Stimulated activated naive CD8-positive, alpha-beta T cell treated with anti-CD3 and anti-CD28 coated beads, Interleukin-15, Interleukin-2, amounts not matched to agents 100 U/mL and 50 U/mL, for 24 hours (primary cell): Measurements from ENCODE around the gene MBIP.
"Not testable (repeated sequence)": the region's sequence is repeated elsewhere in the genome, so short reads cannot be mapped to it uniquely, and the experiment has no call there.

Source experiments
- ATAC-seq: fragments of 150-1000 bp; cut with Tn5 transposase; one replicate; pipeline ENCODE4 v1.10.0; 2021
- DNase-seq: peaks from one replicate; pipeline ENCODE4 v3.0.0; 2021

MBIP gene, protein sequence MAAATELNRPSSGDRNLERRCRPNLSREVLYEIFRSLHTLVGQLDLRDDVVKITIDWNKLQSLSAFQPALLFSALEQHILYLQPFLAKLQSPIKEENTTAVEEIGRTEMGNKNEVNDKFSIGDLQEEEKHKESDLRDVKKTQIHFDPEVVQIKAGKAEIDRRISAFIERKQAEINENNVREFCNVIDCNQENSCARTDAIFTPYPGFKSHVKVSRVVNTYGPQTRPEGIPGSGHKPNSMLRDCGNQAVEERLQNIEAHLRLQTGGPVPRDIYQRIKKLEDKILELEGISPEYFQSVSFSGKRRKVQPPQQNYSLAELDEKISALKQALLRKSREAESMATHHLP

DNA sequence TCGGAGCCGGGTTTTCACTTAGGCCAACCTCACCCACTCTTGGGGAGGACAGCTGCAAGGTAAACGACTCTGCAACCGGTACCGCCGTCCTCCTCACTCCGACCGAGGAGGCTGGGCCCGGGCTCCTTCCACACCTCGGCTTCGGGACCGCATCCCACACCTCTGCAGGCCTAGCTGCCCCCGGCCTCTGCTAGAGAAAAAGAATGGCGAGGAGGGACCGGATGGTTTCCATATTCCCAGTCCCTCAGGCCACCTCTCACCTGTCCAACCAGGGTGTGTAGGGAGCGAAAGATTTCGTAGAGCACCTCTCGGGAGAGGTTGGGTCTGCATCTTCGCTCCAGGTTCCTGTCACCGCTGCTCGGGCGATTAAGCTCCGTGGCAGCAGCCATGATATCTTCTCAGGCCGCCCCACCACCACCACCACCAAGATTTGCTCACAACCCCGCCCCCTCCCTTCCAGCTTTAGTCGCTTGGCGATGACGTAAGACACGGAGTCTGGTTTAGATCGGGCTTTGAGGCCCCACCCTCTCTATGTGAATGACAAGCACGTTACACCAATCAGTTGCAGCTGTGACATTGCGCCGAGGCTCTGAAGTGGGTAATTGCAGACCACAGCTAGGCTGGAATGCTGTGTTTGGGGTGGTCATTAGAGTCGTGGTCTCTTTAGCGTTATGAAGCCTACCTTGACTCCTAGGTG, at the start of gene MBIP:
Gene MBIP, minus strand, starts transcription at position 438 of the 697 bp plus-strand sequence. Its CDS starts 49 bp downstream, at position 389.
- DNase-seq (peak; percentile 90), ATAC-seq (peak; percentile 95)

DNA sequence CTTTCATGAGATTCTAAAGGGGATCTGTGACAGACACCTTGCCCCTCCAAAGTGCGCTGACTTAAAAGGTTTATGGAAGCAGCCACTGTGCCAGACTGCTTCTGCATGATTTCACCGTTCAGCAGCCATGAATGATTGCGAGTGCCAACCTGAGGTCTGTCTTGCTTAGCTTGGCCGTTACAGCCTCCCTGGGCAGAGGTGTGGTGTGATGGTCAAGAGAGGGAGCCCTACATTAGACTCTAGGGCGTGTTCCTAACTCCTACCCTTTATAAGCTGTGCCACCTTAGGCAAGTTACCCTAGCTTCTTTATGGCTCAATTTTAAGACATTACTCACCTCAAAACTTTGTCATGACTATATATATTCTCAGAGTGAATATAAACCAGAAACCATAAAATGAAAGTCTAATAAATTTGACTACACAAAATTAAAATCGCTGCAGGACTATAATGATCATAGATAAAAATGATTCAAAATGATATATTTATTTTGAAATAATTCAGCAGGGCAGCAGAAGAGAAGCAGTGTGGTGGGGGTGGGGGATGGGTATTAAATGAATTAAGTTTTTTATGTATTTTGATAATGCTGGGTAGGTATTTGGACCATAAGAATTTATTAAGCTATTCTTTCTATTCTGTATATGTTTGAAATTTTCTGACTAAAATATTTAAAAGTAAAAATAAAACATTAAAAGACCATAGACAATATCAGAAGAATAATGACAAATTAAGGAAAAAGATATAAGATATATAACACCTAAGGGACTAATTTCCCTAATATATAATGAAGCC, 47.7 kb upstream of the MBIP start:
- DNase-seq (no peak), ATAC-seq (no peak)

DNA sequence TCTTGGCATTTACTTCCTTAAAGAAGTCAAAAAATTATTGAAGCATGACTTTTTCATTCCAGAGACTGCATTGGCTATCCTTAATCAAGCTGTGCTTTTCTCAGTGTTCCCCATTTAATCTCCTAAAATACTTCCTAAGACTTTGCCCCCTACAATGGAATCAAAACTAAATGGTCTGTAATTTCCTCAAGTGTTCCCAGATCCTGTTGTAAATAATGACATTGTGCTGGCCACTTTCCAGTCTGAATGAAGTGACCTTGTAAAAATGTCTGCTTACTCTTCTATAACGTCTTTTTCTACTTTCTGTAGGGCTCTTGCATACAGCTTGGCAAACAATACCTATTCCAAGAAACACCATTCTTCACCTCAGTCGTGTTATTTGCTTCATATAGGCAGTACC, 45.3 kb upstream of the MBIP start:
- ATAC-seq (no peak), DNase-seq (no peak)

DNA sequence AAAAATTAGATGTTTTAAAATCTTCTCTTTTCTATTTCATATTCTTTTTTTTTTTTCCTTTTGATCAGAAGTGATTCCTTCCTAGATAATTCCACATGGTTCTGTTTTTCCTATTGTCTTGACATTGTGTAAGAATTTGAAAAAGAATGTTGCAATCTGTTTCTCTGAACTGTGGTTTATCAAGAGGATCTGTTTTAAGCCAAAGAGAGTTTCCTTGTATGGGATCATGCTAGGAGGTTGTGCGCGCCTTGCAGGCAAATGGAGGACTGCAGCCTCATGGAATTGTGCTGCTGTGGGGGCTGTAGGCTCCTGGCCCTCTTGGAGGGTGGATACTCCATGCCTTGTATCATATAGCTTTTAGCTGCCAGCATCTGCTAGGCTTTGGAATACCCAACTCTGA, 43.3 kb upstream of the MBIP start:
- DNase-seq (no peak), ATAC-seq (no peak)

DNA sequence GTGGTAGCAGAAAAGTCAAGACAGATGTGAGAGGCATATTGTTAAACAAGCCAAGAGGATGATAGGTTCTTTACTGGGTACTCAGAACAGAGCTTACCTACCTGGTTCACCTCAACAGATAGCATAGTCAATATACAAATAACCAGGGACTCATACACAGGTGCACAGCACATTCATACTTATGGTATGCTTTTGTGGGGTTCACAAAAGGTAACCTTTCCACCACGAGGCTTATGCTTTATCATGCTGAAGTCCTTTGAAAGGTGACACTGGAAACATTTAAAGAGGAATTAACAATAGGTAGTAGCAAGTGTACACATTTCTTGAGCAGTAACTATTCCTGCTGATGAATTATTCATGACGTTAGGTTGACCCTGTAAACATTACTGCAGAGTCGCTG, 42.2 kb upstream of the MBIP start:
- no peak for ATAC-seq
- no peak for DNase-seq

DNA sequence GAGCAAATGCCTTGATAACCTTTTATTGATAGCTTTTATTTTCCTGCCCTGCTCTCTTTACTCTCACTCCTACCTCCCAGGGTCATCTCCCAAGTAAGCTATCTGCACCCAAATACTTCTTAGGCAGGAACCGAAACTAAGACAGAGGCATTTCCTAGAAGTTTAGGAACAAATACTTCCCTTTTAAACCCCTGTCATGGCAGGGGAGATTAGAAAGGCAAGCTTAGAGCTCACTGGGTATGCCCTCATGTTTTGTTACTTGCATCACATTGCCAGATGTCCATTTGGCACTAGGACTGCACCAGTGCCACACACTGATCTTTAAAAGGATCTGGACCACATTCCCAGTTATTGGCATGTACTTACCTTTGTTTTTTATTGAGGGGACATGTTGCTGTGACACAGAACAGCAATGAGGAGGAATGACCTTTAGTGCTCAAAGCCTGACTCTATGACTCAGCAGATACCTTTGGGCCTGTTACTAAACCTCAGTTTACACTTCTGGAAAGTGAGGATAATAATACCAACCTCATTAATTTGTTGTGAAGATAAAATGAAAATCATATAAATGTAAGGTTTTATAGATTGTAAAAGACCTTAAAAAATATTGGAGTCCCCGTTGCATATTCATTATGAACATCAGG, 40.9 kb upstream of the MBIP start:
- ATAC-seq = no peak
- no peak for DNase-seq

DNA sequence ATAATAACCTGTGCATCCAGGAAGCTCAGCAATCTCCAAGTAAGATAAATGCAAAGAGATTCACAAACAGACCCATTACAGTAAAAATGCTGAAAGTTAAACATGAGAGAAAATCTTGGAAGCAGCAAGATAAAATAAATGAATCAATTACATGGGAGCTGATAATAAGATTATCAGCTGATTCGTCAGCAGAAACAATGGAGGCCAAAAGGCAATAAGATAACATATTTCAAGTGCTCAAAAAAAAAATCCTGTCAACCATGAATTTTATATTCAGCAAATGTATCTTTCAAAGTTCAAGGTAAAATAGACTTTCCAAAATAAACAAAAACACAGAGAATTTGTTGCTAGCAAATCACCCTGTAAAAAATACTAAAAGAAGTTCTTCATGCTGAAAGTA, 36.4 kb upstream of the MBIP start:
- DNase-seq (no peak), ATAC-seq (no peak)

DNA sequence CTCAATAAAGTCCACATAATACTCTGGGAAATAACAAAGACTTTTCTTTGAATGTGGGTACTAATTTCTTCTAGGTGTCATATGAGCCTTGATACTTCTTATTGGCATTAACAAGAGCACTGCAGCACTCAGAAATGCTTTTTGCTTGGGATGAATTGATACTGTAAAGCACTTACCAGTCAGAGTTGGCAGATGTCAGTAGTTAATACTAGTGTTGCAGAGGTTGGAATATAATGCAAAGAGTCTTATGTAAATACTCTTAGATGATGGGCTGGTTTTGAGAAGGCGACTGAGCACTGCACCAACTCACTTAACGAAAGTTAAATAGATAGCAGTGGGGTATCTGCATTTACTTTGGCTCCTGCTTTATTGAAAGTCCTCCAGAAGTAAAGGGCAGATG, 25.6 kb upstream of the MBIP start:
- no peak for ATAC-seq
- DNase-seq = no peak

DNA sequence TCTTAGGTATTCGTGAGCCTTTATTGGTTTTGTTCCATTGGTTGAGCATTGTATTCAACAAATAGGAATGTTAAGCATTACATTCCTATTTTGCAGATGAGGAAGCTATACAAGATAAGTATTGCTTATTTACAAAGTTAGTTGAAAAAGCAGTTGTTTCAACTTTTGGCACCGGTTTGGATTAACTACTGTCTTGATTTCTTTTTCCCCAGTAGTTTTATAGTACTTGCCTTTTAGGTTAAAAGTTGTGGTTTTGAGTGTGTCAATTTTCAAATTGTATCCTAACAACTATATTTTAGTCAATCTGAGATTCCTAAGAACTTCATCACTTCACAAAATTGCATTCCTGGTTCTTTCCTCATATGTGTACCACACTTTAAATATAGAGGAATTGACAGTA, 23.8 kb upstream of the MBIP start:
- DNase-seq (no peak), ATAC-seq (no peak)

DNA sequence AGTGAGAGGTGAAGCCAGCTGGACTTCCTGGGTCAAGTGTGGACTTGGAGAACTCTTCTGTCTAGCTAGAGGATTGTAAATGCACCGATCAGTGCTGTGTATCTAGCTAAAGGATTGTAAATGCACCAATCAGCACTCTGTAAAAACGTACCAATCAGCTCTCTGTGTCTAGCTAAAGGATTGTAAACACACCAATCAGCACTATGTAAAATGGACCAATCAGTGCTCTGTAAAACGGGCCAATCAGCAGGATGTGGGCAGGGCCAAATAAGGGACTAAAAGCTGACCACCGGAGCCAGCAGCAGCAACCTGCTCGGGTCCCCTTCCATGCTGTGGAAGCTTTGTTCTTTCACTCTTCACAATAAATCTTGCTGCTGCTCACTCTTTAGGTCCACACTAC, 21.4 kb upstream of the MBIP start:
- DNase-seq, ATAC-seq: not testable (repeated sequence)

DNA sequence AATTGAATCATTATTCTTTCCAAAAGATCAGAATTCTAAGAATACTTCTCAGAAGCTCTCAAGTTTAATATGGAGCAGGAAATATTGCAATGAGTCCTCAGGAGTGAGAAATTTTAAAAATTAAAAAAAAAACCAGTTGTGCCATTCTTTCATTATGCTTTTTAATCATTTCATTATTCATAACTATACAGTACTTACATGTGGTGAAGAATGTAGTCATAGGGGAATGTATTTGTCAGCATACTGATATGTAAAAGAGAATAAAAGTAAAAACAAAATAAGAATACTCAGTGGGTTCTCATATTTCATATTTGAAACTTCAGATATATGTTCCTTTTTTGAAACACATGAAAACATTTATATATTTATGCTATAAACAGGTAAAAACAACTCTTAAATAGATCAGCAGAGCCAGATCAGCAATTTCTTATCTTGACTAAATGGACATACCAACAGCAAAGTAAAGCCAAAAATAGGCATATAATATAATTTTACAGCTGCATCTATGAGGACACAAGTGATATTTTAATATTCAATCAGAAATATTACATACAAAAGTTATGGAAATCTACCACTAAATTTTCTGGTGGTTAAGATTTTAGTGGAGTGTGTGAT, 19.9 kb upstream of the MBIP start:
- ATAC-seq (no peak), DNase-seq (no peak)

DNA sequence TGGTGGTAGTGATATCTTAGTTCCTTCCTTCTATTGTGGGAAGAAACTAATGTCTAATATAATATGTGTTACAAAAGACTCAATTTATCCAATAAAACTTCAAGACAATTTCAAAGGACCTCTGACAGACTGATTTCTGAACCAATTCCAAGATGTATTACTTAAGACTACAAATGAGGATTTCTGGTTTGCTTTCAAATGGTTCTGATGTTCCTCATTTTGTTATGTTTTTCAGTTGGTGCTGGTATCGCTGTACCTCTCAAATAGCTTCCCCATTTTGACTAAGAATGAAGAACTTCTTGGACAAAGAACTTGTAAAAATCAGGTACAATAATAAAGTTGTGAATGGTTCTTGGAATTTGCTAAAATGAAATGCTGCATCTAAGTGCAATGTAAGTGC, 19.4 kb upstream of the MBIP start:
- no peak for DNase-seq
- no peak for ATAC-seq

DNA sequence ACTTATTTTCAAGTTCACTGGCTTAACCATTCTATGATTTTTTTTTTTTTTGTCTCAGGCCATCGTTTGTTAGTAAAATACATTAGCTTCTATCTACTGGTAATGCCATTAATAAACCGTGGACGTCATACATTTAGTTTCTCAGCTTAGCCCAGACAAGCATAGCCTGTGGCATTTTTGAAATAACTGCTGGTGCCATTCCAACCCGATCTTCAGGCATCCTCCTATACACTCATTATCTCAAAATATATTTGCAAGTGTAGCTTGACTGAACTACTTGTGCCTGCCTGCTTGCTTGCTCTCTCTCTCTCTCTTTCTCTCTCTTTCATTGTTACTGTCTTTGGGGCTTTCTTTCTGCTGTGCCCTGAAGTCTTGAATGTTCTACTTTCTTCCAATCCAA, 12.7 kb upstream of the MBIP start:
- no peak for DNase-seq
- ATAC-seq = no peak

DNA sequence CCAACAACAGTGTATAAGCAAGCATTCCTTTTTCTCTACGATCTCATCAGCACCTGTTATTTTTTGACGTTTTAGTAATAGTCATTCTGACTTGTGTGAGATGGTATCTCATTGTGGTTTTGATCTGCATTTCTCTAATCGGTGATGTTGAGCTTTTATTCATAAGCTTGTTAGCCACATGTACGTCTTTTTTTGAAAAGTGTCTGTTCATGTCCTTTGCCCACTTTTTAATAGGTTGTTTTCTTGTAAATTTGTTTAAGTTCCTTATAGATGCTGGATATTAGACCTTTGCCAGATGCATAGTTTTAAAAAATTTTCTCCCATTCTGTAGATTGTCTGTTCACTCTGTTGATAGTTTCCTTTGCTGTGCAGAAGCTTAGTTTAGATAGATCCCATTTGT, 7.1 kb upstream of the MBIP start:
- not testable (repeated sequence) for ATAC-seq, DNase-seq

DNA sequence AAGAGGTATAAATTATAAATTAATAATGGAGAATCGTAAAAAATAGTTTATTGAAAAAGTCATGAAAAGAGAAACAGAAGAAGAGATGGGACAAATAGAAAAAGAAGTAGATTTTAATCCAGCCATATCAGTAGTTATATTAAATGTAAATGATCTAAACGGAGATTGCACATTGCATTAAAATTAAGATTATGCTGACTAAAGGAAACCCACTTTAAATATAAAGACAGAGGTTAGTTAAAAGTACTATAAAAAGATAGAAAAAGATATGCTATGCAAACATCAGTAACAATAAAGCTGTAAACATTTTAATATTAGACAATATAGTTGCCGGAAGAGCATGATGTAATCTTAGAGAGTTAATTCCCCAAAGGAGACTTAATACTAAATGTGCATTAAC, 5.4 kb upstream of the MBIP start:
- ATAC-seq = no peak
- no peak for DNase-seq

DNA sequence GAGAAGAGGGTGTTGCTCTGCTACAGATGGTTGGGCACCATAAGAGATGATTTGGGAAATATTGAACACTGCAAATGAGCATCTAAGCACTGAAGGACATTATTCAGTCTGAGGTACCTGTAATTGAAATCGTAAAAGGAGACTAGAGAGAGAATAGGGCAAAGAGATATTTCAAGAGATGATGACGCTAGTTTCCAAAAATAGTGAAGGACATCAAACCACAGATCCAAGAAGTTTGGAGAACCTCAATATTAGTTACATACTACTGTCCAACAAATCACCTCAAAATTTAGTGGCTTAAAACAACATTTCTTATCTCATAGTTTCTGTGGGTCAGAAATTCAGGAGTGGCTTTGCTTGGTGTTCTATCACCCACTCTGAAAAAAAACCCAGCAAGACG, 4.5 kb upstream of the MBIP start:
- DNase-seq (no peak), ATAC-seq (no peak)

DNA sequence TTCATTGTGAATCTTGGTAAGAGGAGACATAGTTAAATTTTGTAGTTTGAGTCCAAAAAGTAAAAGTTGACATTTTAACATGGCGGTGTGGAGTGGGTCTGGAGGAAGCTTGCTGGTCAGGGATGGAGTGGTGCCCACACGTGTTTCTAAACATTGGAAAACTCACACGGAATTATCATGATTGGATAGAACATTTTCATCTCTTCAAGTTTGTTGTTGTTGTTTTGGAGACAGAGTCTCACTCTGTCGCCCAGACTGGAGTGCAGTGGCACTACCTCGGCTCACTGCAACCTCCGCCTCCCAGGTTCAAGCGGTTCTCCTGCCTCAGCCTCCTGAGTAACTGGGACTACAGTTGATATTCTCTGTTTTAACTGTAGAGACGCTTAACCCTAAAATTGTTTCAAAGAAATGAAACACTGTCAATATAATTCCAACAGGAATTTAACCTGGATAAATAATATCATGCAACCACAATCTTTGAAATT, 502 bp upstream of the MBIP start:
- no peak for ATAC-seq

DNA sequence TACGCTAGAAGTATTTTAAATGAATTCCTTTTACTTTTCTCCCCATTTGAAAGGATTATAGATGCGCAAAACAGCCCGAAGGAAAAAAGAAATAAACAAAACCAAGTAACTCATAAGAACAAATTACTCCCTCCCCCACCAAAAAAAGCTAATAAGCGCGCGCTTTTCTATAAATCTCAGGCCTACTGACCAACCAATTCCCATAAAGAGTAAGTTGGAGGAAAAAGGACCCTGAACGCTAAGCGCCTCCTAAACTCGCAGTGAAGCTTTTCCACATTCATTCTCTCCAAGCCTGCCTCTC, 588 bp downstream of the MBIP start:
- no peak for ATAC-seq
- no peak for DNase-seq

More for the DNA sequence above, 502 bp upstream of the MBIP start:
- no peak for DNase-seq

DNA sequence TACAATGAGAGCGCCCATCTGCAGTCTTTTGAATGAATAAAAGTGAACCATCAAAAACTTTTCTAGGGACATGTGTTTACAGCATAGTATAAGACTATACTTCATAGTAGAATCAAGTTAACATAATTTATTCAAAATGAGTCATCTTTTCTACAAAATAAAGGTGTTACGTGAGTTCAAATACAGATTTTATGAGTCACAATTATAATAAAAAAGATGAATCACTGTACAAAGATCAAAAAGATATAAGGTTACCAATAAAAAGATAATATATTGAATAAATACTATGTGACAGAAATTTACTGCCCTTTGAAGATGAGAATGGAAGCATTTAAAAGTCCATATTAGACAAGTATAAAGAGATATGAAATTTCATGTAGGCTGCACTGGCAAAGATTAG, 2.8 kb downstream of the MBIP start:
- ATAC-seq (peak; percentile 17), DNase-seq (no peak)

DNA sequence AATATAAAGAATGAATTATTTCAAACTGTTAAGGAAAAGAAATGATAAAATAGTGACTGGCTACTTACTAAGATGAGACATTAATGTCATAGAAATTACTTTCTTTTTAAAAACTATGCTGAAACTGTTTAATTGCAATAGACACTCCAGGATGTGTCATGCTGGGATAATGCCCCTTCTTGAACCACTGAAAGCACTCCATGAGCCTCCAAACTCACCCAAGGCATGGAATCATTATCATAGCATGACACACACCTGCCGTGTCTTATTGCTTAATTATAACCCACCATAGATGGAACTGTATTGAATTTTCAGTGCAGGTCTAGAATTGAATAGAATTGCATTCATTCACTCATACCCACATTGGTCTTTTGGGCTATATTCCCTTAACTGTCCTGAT, 4.3 kb downstream of the MBIP start:
- no peak for ATAC-seq
- no peak for DNase-seq

DNA sequence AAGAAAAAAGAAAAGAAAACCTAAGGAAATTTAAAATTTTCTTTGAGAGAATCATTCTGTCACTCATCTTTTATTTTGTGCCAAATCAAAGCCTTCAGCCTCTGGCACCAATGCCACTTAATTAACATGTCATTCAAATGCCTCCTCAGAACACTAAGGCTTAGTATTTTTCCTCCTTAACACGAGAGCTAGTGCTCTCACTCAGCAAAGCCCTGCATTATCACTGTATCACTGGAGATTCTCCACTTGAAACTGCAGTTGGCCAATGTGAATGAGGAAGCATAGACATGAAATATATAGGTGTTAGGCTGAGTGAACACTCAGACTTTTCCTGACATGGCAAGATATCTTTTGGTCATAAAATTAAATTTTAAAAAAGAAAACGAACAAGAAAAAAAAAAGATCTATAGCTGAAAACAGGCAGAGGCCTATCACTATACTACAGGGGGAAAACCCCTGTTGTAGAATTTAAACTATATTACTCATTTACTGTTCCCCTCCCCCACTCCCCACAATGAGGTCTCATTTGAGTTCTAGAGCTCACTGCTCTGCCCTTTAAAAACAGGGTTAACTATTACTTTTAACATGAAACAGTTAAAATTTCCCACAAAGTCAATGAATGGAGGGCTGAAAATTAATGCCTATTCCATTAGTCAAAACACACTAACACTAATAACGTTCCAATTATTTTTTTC, 5.1 kb downstream of the MBIP start:
- ATAC-seq (peak; percentile 84), DNase-seq (peak; percentile 57)

DNA sequence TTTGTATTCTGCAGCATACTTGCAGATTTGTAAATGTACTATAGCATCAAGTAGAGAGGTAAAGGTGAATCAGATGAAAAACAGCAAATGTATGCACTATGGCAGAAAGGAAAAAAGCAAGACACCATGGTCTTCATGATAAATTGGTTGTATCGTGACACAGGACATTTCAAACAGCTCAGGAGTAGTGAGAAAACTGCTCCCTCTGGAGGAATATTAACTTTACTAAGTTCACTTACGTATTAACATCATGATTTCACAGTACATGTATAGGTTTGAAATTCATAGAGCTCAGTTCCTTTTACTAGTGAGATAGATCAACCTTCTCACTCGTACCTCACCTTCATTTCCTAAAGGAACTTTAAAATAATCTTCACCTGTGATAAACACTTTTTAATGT, 6.5 kb downstream of the MBIP start:
- no peak for DNase-seq
- ATAC-seq = no peak
